NT2/D1 (cell line): Measurements from ENCODE around the gene GHDC.

Experiments used
- YY1 ChIP-seq: IDR thresholded peaks from 2 replicates; pipeline ENCODE4 v1.6.1; 2011; ENCODE audit not compliant: insufficient read length, insufficient read depth
- ZNF274 ChIP-seq: IDR thresholded peaks from 2 replicates; pipeline ENCODE4 v1.6.1; 2011; ENCODE audit warnings: mild to moderate bottlenecking, low read depth, low read length

DNA sequence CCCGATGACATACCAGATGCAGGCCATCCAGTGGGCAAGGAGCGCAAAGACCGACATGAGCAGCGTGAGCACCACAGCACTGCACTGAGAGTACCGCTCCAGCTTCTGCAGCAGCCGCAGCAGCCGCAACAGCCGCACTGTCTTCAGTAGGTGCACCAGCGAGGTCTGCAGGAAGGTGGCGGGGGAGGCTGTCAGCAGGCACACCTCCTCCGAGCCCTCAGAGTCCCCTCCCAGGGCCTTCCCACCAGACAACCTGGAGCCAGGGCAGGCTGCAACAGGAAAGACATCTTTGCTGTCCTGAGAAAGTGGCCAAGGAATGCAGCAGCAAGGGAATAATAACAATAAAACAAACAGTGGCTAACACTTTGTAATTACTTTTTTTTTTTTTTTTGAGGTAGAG is 22.5 kb downstream of the GHDC start:
- TF ChIP-seq ZNF274 (no peak), YY1 (no peak)
